GM12878 (cell line): Measurements from ENCODE around the gene SOX6. TPM values are rescaled to one million over a fixed set of nuclear protein-coding genes. Genes with fewer than 3 reads are reported as not detected.

ENCODE experiments used
- ATAC-seq: fragments of 200-7000 bp; cut with Tn5 transposase; 3 replicates; pipeline ENCODE4 v1.9.1; 2020; ENCODE audit warnings: mild to moderate bottlenecking, moderate library complexity
- BruUV-seq: library from RNA; stranded (reverse); fragments of 400-500 nt; replicated peaks from 2 replicates; lab custom pipeline; 2021; lab: Mats Ljungman, UMichigan
- CTCF ChIA-PET: fragments of 300-600 bp; sonication (Branson Sonifier 250); formaldehyde crosslinking; extraction: SDS; loops from one replicate; lab custom pipeline; 2021; ENCODE audit warnings: inconsistent platforms; lab: Yijun Ruan, JAX
- POLR2A ChIA-PET: fragments of 350-600 bp; formaldehyde crosslinking; extraction: SDS; loops from one replicate; lab custom pipeline; 2021; ENCODE audit warnings: inconsistent platforms; lab: Charles Lee
- RAD21 ChIA-PET: fragments of 300-600 bp; sonication (Branson Sonifier 250); formaldehyde crosslinking; loops from one replicate; lab custom pipeline; 2023; ENCODE audit warnings: antibody characterized with exemption; ENCODE audit not compliant: unreplicated experiment; lab: Charles Lee
- SMC1A ChIA-PET: fragments of 300-600 bp; sonication (Branson Sonifier 250); formaldehyde crosslinking; loops from one replicate; lab custom pipeline; 2023; ENCODE audit not compliant: unreplicated experiment, uncharacterized antibody; lab: Charles Lee
- DNase-seq: peaks from one replicate; pipeline ENCODE4 v3.0.0-alpha.2; 2011; ENCODE audit warnings: low read depth, low spot score
- FAIRE-seq: peaks from 3 replicates; lab custom pipeline; 2011; peaks lifted over from hg19 to GRCh38; lab: Jason Lieb, UNC
- H2AFZ ChIP-seq: 2 replicates; pipeline ENCODE4 v1.6.0; 2011; ENCODE audit warnings: low read depth, low read length, control low read depth; ENCODE audit not compliant: control insufficient read depth
- H3K27ac ChIP-seq: 2 replicates; pipeline ENCODE4 v1.5.1; 2011; ENCODE audit warnings: control low read depth; ENCODE audit not compliant: control insufficient read depth, insufficient read depth
- H3K27me3 ChIP-seq, 2 experiments: replicated peaks in 1 of 2; 2 replicates each; pipeline versions ENCODE4 v1.6.0 to v1.6.1; 2011; ENCODE audit warnings: low read length in 1 of 2; ENCODE audit not compliant: control insufficient read depth in 2 of 2, insufficient read depth in 2 of 2
- H3K36me3 ChIP-seq, 2 experiments: 2 replicates each; pipeline ENCODE4 v1.5.1; 2011; ENCODE audit warnings: low read length in 1 of 2; ENCODE audit not compliant: control insufficient read depth in 2 of 2, insufficient read depth in 2 of 2
- H3K4me1 ChIP-seq: 2 replicates; pipeline ENCODE4 v1.6.1; 2011; ENCODE audit warnings: mild to moderate bottlenecking, low read length, moderate library complexity, mixed read lengths; ENCODE audit not compliant: control insufficient read depth, insufficient read depth
- H3K4me2 ChIP-seq: 2 replicates; pipeline ENCODE4 v1.6.0; 2011; ENCODE audit warnings: control low read depth; ENCODE audit not compliant: control insufficient read depth, insufficient read depth
- H3K4me3 ChIP-seq: fragments of 200-600 bp; sonication (generic); 2 replicates; pipeline ENCODE4 v1.5.1; 2016
- H3K79me2 ChIP-seq: 2 replicates; pipeline ENCODE4 v1.6.0; 2011; ENCODE audit warnings: low read length; ENCODE audit not compliant: control insufficient read depth, insufficient read depth
- H3K9ac ChIP-seq: 2 replicates; pipeline ENCODE4 v1.8.0; 2011; ENCODE audit warnings: low read length, control low read depth, mixed read lengths; ENCODE audit not compliant: control insufficient read depth, insufficient read depth
- H3K9me3 ChIP-seq: replicated peaks from 3 replicates; pipeline ENCODE4 v1.5.1; 2011; ENCODE audit warnings: mild to moderate bottlenecking, low read length; ENCODE audit not compliant: control insufficient read depth, insufficient read depth
- H4K20me1 ChIP-seq: 2 replicates; pipeline ENCODE4 v1.6.0; 2011; ENCODE audit not compliant: control insufficient read depth, insufficient read depth
- NR2F1 ChIP-seq: fragments of 450-650 bp; conservative IDR thresholded peaks from 2 replicates; pipeline ENCODE4 v1.6.1; 2017; ENCODE audit warnings: mild to moderate bottlenecking
- SMARCA5 ChIP-seq: fragments of 450-650 bp; IDR thresholded peaks from 2 replicates; pipeline ENCODE4 v1.6.1; 2017; ENCODE audit warnings: mild to moderate bottlenecking
- SP1 ChIP-seq: IDR thresholded peaks from one replicate; pipeline ENCODE4 v1.6.1; 2011; ENCODE audit warnings: low read depth, low read length
- in situ Hi-C: fragments of 300-500 bp; cut with MboI; formaldehyde crosslinking; loops from 9 replicates; pipeline ENCODE4 v1.14.3; 2018; ENCODE audit warnings: mixed read lengths
- intact Hi-C: fragments of 100-400 bp; cut with micrococcal nuclease; formaldehyde crosslinking; loops from one replicate; pipeline ENCODE4 v1.14.2; 2022; ENCODE audit not compliant: unreplicated experiment
- polyA plus RNA-seq, 11 experiments: library from polyadenylated mRNA; depleted of rRNA in 4 of 11; unstranded in 6 of 11; stranded (reverse) in 5 of 11; fragments of >200 nt; fragmentation: Nextera tagmentation in 4 of 11; fragmentation: Illumina TruSeq in 1 of 11; extraction: Ambion mirVana in 4 of 11; extraction: Trizol in 1 of 11; gene quantifications; 1 replicate in 1 of 11; 2 replicates in 10 of 11; pipeline versions ENCODE4 v1.2.1 to v1.2.3, GENCODE V29; 2011 to 2016; ENCODE audit warnings: inconsistent platforms in 2 of 11, missing spikeins in 2 of 11, low read depth in 1 of 11
- total RNA-seq, 4 experiments: library from RNA; depleted of rRNA in 3 of 4; stranded (reverse); fragments of >200 nt in 3 of 4; fragmentation: Illumina TruSeq in 1 of 4; extraction: Trizol in 1 of 4; gene quantifications; 2 replicates each; pipeline versions ENCODE4 v1.2.1 to v1.2.3, GENCODE V29; 2013 to 2021
- TF ChIP-seq, protein P1 (sequence below): fragments of 450-650 bp; IDR thresholded peaks from 2 replicates; pipeline ENCODE4 v1.6.1; 2017; ENCODE audit warnings: mild to moderate bottlenecking, moderate library complexity
- TF ChIP-seq, protein P2 (sequence below): fragments of 450-650 bp; IDR thresholded peaks from 2 replicates; pipeline ENCODE4 v1.6.1; 2017; ENCODE audit warnings: mild to moderate bottlenecking, moderate library complexity

The SOX6 gene
- total and polyA plus RNA-seq, 10 of the 15 experiments (the other 5 are each of a cell fraction or from before 2014, with no cell fraction given) = 0.03 to 0.71 (median 0.29) TPM; not detected in 4

DNA sequence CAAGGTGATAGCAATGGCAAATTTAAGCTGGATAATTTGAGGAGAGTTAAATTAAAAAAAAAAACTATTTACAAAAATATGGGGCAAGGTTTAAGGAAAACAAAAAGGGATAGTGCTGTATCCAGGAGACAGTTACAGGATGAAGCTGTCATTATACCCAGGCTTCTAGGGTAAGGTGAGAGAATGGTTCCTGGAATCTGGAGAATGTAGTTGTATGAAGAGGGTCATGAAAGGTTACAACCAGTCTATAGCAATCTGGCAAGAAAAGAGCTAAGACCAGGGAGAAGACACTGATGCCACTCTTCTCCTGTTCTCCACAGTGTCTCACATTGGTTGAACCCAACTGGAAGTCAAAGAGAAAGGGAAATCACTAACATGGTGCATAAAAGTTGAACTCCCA, 144.9 kb downstream of the SOX6 start:
- ChIA-PET RAD21 (no interaction called here), SMC1A (interaction anchor here (1.1 kb wide), 1 partner anchor 17 kb away, joined by 3 read pairs; no protein-coding TSS in a partner anchor), POLR2A (no interaction called here), CTCF (no interaction called here)
- Histone ChIP-seq H3K4me1 (no peaks in the 10 kb centered on the region), H3K9me3 (no peaks in the 10 kb centered on the region), H3K9ac (no peak overlapping the region), H3K27me3 (no peaks in the 10 kb centered on the region), H2AFZ (no peak overlapping the region), H3K79me2 (no peaks in the 10 kb centered on the region), H3K4me3 (no peak overlapping the region), H4K20me1 (no peaks in the 10 kb centered on the region), H3K36me3 (no peaks in the 10 kb centered on the region), H3K27ac (no peak overlapping the region), H3K4me2 (no peak overlapping the region)
- intact Hi-C loops (no loop called here), in situ Hi-C loops (no loop called here)
- FAIRE-seq = no peak
- no peak for TF ChIP-seq NR2F1
- TF ChIP-seq SMARCA5 = no peak
- TF ChIP-seq, protein P1, sequence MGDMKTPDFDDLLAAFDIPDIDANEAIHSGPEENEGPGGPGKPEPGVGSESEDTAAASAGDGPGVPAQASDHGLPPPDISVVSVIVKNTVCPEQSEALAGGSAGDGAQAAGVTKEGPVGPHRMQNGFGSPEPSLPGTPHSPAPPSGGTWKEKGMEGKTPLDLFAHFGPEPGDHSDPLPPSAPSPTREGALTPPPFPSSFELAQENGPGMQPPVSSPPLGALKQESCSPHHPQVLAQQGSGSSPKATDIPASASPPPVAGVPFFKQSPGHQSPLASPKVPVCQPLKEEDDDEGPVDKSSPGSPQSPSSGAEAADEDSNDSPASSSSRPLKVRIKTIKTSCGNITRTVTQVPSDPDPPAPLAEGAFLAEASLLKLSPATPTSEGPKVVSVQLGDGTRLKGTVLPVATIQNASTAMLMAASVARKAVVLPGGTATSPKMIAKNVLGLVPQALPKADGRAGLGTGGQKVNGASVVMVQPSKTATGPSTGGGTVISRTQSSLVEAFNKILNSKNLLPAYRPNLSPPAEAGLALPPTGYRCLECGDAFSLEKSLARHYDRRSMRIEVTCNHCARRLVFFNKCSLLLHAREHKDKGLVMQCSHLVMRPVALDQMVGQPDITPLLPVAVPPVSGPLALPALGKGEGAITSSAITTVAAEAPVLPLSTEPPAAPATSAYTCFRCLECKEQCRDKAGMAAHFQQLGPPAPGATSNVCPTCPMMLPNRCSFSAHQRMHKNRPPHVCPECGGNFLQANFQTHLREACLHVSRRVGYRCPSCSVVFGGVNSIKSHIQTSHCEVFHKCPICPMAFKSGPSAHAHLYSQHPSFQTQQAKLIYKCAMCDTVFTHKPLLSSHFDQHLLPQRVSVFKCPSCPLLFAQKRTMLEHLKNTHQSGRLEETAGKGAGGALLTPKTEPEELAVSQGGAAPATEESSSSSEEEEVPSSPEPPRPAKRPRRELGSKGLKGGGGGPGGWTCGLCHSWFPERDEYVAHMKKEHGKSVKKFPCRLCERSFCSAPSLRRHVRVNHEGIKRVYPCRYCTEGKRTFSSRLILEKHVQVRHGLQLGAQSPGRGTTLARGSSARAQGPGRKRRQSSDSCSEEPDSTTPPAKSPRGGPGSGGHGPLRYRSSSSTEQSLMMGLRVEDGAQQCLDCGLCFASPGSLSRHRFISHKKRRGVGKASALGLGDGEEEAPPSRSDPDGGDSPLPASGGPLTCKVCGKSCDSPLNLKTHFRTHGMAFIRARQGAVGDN = no peak
- TF ChIP-seq, protein P2, sequence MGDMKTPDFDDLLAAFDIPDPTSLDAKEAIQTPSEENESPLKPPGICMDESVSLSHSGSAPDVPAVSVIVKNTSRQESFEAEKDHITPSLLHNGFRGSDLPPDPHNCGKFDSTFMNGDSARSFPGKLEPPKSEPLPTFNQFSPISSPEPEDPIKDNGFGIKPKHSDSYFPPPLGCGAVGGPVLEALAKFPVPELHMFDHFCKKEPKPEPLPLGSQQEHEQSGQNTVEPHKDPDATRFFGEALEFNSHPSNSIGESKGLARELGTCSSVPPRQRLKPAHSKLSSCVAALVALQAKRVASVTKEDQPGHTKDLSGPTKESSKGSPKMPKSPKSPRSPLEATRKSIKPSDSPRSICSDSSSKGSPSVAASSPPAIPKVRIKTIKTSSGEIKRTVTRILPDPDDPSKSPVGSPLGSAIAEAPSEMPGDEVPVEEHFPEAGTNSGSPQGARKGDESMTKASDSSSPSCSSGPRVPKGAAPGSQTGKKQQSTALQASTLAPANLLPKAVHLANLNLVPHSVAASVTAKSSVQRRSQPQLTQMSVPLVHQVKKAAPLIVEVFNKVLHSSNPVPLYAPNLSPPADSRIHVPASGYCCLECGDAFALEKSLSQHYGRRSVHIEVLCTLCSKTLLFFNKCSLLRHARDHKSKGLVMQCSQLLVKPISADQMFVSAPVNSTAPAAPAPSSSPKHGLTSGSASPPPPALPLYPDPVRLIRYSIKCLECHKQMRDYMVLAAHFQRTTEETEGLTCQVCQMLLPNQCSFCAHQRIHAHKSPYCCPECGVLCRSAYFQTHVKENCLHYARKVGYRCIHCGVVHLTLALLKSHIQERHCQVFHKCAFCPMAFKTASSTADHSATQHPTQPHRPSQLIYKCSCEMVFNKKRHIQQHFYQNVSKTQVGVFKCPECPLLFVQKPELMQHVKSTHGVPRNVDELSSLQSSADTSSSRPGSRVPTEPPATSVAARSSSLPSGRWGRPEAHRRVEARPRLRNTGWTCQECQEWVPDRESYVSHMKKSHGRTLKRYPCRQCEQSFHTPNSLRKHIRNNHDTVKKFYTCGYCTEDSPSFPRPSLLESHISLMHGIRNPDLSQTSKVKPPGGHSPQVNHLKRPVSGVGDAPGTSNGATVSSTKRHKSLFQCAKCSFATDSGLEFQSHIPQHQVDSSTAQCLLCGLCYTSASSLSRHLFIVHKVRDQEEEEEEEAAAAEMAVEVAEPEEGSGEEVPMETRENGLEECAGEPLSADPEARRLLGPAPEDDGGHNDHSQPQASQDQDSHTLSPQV = no peak
- no peak for TF ChIP-seq SP1
- BruUV-seq = no TSS peak
- DNase-seq = no peak
- ATAC-seq = no peak
